Stomach smooth muscle (tissue), 2 donors: ENCODE data around the gene SPATA25.

ENCODE experiments used
- H3K27ac ChIP-seq: one replicate; pipeline ENCODE4 v1.7.0; 2013; ENCODE audit warnings: mild to moderate bottlenecking, low read length, inconsistent platforms
- H3K27me3 ChIP-seq, 2 donors: one replicate each; pipeline ENCODE4 v1.7.0; 2013; ENCODE audit warnings: low read length in 2 of 2; ENCODE audit not compliant: insufficient read depth in 2 of 2, control insufficient read depth in 1 of 2
- H3K36me3 ChIP-seq, 2 donors: one replicate each; pipeline ENCODE4 v1.7.0; 2013; ENCODE audit warnings: low read length in 2 of 2; ENCODE audit not compliant: control insufficient read depth in 2 of 2, insufficient read depth in 2 of 2
- H3K4me1 ChIP-seq: one replicate; pipeline ENCODE4 v1.7.0; 2013; ENCODE audit warnings: low read length; ENCODE audit not compliant: control insufficient read depth, insufficient read depth
- H3K4me3 ChIP-seq, 2 donors: one replicate each; pipeline ENCODE4 v1.7.0; 2013; ENCODE audit warnings: low read length in 2 of 2
- H3K9ac ChIP-seq, 2 donors: one replicate each; pipeline ENCODE4 v1.7.0; 2013; ENCODE audit warnings: low read length in 2 of 2, mild to moderate bottlenecking in 1 of 2
- H3K9me3 ChIP-seq, 2 donors: one replicate each; pipeline ENCODE4 v1.7.0; 2013; ENCODE audit warnings: low read length in 2 of 2; ENCODE audit not compliant: control insufficient read depth in 2 of 2
- donor health status: healthy.
- donor health status: Pancreatic carcinoma.

The SPATA25 gene

GRCh38 chr20:45924391-45925261 is 37.2 kb upstream of the SPATA25 start:
- H3K27ac ChIP-seq, result no peak overlapping the region
- peaks cover 11% of the 10 kb centered on the region for H3K4me1 ChIP-seq
- H3K27me3 ChIP-seq, result no peaks in the 10 kb centered on the region
- H3K9ac ChIP-seq, result peak overlapping the region in 1 of 2 donors; percentile 4
- H3K9me3 ChIP-seq, result no peaks in the 10 kb centered on the region
- H3K36me3 ChIP-seq, result no peaks in the 10 kb centered on the region
- H3K4me3 ChIP-seq, result no peak overlapping the region

DNA sequence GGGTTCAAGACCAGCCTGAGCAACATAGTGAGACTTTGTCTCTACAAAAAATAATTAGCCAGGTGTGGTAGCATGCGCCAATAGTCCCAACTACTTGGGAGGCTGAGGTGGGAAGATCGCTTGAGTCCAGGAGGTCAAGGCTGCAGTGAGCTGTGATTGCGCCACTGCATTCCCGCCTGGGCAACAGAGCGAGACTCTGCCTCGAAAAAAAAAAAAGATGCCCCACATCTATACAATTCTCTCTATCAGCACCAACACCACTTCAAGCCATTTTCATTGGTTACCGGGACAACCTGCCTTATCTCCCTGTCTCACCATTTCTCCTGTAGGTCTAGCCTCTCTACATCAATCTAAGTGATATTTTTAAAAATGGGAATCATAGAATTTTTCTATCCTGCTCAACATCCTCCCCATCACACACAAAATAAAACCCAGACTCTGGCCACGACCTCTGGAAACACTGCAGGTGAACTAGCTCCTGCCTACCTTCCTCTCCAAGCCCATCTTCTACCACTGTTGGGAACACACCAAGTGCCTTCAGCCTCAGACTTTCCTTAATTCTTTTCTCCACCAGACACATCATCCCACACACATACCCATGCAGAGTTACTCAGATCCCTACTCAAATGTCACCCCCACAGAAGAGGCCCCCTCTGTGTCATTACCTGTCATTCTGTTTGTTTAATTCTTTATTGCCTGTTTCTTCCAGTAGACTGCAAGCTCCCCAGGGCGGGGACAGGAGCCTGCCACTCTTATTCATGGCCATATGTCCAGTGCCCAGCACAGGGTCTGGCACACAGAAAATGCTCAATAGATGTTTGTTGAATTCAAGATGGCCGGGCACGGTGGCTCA is 34.1 kb upstream of the SPATA25 start:
- H3K9me3 ChIP-seq, result no peaks in the 10 kb centered on the region
- H3K4me3 ChIP-seq, result no peak overlapping the region
- no peak overlapping the region for H3K27ac ChIP-seq
- no peak overlapping the region for H3K9ac ChIP-seq
- H3K27me3 ChIP-seq, result peaks cover 0 to 3% of the 10 kb centered on the region in 2 donors
- H3K36me3 ChIP-seq, result no peaks in the 10 kb centered on the region
- peaks cover 14% of the 10 kb centered on the region for H3K4me1 ChIP-seq

- H3K9me3 ChIP-seq, result no peaks in the 10 kb centered on the region
- no peak overlapping the region for H3K4me3 ChIP-seq
- H3K36me3 ChIP-seq, result no peaks in the 10 kb centered on the region
- H3K4me1 ChIP-seq, result peaks cover 14% of the 10 kb centered on the region
- H3K27ac ChIP-seq, result peak overlapping the region; percentile 46
- H3K27me3 ChIP-seq, result peaks cover 0 to 3% of the 10 kb centered on the region in 2 donors
- no peak overlapping the region for H3K9ac ChIP-seq
Measured at GRCh38 chr20:45920462-45921336, 33.3 kb upstream of the SPATA25 start.

DNA sequence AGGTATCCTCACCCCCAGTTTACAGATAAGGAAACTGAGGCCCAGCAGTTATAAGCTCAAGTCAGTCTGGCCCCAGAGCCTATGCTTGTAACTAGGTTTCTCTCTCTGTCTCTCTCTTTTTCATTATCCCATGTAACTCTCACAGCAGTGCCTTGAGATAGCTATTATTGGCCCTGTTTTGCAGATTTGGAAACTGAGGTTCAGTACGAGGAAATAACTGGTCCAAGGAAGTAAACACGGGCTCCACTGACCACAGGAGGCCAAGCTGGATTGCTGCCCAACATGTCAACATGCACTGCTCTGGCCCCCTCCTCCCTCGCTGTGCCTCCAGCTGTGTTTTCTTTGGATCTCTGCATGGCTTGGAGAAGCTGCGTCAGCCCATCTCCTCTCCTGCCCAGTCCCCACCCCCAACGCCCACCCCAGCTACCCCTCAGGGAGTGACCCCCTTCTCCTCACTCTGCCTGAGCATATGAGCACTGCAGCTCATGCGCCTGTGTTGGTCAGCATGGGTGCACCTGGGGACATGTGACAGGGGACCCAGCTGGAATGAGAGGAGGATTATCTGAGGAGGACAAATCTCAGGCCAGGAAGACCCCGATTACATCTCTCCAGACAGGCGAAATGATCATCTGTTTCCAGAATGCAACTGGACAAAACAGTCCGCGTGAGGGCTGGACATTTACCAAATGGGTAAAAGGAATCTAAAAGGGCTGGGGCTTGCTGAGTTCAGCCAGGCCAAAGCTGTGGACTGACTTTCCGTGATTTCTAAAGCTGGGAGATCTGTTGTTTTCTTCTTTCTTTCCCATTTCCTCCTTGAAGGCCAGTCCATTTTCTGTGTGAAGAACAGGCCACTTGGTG is 32.3 kb upstream of the SPATA25 start:
- H3K4me3 ChIP-seq, result no peak overlapping the region
- H3K36me3 ChIP-seq, result no peaks in the 10 kb centered on the region
- H3K27me3 ChIP-seq, result peaks cover 0 to 3% of the 10 kb centered on the region in 2 donors
- H3K27ac ChIP-seq, result peak overlapping the region; percentile 46
- no peaks in the 10 kb centered on the region for H3K9me3 ChIP-seq
- no peak overlapping the region for H3K9ac ChIP-seq
- peaks cover 11% of the 10 kb centered on the region for H3K4me1 ChIP-seq

- Histone ChIP-seq H3K27ac (no peak overlapping the region), H3K9me3 (no peaks in the 10 kb centered on the region), H3K36me3 (no peaks in the 10 kb centered on the region), H3K4me3 (no peak overlapping the region), H3K4me1 (peaks cover 4% of the 10 kb centered on the region), H3K9ac (no peak overlapping the region), H3K27me3 (peaks cover 0 to 3% of the 10 kb centered on the region in 2 donors)
Measured at GRCh38 chr20:45918779-45919537, 31.5 kb upstream of the SPATA25 start.

GRCh38 chr20:45918182-45918737 is 30.8 kb upstream of the SPATA25 start:
- no peaks in the 10 kb centered on the region for H3K9me3 ChIP-seq
- peaks cover 4% of the 10 kb centered on the region for H3K4me1 ChIP-seq
- no peak overlapping the region for H3K9ac ChIP-seq

DNA sequence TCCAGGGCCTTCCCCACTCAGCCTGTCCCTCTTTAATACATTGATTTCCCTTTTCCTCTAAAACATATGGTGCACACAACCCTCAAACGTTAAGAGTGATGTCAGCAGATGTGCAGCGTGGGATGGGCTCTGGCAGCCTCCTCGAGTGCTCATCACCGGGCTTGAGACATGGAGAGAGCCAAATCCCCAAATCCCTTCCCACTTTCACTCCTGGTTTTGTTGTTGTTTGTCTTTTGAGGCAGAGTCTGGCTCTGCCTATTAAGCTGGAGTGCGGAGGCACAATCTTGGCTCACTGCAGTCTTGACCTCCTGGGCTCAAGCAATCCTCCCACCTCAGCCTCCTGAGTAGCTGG is 30.3 kb upstream of the SPATA25 start:
- H3K27ac ChIP-seq, result no peak overlapping the region
- H3K9ac ChIP-seq, result no peak overlapping the region
- no peaks in the 10 kb centered on the region for H3K9me3 ChIP-seq
- H3K4me1 ChIP-seq, result peaks cover 4% of the 10 kb centered on the region
- H3K36me3 ChIP-seq, result no peaks in the 10 kb centered on the region
- peaks cover 0 to 3% of the 10 kb centered on the region in 2 donors for H3K27me3 ChIP-seq
- H3K4me3 ChIP-seq, result no peak overlapping the region

More at GRCh38 chr20:45918182-45918737, 30.8 kb upstream of the SPATA25 start:
- Histone ChIP-seq H3K4me3 (no peak overlapping the region), H3K27ac (no peak overlapping the region), H3K27me3 (peaks cover 0 to 3% of the 10 kb centered on the region in 2 donors), H3K36me3 (no peaks in the 10 kb centered on the region)

GRCh38 chr20:45913116-45913515 is 25.7 kb upstream of the SPATA25 start:
- H3K9ac ChIP-seq, result no peak overlapping the region
- no peak overlapping the region for H3K27ac ChIP-seq
- no peaks in the 10 kb centered on the region for H3K9me3 ChIP-seq
- peaks cover 22% of the 10 kb centered on the region for H3K4me1 ChIP-seq
- H3K36me3 ChIP-seq, result no peaks in the 10 kb centered on the region
- no peaks in the 10 kb centered on the region for H3K27me3 ChIP-seq
- no peak overlapping the region for H3K4me3 ChIP-seq

DNA sequence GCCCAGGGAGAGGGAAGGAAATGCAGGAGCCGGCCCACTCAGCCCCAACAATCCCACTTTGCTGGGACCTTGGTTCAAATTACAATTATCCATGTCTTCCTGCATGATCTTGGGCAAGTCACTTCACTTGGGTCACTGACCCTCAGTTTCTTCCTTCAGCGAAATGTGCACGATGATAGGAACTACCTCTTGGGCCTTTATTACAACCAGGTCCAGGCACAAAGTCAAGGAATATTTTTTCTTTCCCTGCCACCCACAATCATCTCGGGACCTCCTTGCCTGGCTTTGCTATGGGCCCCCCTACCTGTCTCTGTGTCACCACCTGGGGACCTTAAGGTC is 24.9 kb upstream of the SPATA25 start:
- Histone ChIP-seq H3K27me3 (no peaks in the 10 kb centered on the region), H3K4me3 (peak overlapping the region; percentile 13 to 78), H3K9ac (peak overlapping the region in 1 of 2 donors; percentile 68), H3K9me3 (no peaks in the 10 kb centered on the region), H3K36me3 (no peaks in the 10 kb centered on the region), H3K4me1 (peaks cover 20% of the 10 kb centered on the region), H3K27ac (no peak overlapping the region)
